RPMI8226 (cell line): ENCODE results near the gene LRGUK.

Source experiments
- DNase-seq: peaks from one replicate; pipeline ENCODE4 v3.0.0-alpha.2; 2015

LRGUK gene

DNA sequence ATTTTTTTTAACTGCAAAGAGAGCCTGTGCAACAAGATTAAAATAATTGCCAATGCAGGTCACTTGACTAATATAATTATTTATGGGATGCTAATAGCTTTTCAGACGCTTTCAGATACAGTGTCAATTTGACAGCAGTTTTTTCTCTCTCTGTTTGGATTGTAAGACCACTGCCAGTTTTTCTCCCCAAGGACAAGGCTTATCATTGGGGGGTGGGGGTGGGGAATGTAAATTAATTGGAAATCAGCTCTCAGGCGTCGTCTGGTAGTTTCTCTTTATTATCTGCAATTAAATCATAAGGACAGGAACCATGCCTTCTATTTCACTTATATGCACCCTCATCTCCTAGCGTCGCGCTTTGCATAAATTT, 559 bp upstream of the LRGUK start:
- no peak for DNase-seq

DNA sequence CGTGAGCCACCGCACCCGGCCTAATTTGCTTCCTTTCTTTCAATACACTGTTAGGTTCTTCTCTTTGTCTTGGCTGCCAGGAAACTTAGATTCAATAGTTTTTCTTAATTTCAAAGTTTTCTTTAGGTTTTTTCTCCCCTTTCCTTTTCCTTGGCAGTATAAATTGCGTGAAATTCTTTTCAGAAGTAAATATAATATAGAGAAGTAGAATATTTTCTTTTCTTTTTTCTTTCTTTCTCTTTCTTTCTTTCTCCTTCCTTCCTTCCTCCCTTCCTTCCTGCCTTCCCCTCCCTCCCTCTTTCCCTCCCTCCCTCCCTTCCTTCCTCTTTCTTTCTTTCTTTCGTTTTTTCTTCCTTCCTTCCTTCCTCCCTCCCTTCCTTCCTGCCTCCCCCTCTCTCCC, 1.7 kb downstream of the LRGUK start:
- no peak for DNase-seq

DNA sequence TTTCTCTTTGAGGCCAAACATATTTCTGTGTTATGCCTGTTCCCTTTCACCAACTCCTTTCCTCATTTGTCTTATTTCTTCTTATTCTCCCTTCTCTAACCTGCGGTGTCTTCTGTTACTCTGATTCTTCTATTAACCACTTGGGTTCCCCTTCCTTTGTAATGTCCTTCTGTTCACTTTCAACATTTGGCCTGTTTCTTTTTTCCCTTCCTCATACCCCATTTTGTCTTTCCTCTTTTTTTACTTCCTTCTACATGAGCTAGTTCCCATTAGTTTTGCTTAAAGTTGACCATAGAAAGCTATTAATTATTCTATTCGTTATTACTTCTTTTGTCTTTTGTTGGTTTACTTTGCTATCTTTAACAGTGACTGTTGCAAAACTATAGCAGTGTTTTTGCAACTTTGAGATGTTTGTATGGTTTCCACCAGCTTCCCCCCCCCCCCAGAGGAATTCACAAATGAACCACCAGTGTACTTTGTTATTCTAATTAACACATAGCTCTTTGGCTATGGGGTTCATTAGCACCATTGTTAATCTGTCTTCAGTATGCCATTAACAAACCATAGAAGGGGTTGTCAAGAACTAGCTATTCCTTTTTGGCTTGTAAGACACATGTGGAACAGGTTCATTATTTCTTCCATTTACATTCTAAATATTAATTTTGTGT, 2.9 kb downstream of the LRGUK start:
- no peak for DNase-seq

DNA sequence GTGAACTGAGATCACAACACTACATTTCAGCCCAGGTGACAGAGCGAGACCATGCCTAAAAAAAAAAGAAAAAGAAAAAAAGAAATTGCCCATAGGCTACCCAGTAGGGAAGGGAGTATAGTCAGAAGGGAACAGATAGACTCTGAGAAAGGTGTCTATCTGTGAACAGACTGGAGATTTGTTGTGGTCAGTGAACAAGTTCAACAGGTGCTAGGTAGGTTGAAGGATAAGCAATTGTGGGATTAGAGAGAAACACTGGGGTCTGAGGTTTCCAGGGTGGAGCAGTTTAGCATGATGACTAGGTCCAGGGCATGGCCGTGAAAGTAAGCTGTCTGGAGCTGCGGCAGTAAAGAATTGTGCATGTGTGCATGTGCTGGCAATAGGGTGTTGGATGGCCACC, 6.9 kb downstream of the LRGUK start:
- no peak for DNase-seq

DNA sequence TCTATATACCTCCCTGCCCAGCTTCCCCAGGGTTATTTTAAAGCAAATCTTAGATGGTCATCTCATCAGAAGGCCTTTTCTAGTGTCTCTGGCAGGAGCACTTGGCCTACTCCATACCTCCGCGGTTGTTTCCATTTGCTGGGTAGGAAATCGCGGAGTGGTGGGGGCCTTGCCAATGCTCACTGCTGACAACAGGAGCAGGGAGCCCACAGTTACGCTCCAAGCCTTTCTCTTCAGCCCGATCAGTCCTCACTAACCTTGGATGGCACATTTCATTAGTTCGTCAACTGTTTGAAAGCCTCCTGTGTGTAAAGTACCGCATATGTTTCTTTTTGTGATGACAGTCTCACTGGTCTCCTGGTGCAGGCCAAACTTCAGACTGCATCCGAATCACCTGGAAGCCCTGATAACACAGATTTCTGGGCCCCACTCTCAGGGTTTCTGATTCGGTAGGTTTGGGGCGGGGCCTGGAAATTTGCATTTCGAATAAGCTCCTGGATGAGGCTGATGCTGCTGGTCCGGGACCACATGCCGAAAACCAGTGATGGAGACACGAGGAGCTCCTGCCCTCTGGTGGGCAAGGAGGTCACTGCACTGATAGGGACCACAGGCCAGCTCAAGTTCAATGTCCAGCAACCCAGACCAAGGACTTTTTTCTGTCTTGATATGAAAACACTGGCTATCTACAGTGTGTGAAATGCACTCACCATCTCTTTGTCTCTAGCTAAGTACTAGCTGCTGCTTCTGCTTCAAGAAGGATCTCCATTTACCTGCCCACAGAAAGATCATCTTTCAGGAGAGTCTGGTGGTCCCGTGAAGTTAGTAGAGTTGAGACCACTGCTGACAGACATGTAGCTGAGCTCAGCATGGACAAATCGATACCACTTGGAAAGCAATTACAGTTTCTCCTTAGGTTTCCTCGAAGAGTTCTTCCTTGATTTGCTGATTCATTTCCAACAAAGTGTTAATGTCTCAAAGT, 14.0 kb downstream of the LRGUK start:
- peak; percentile 71 for DNase-seq

DNA sequence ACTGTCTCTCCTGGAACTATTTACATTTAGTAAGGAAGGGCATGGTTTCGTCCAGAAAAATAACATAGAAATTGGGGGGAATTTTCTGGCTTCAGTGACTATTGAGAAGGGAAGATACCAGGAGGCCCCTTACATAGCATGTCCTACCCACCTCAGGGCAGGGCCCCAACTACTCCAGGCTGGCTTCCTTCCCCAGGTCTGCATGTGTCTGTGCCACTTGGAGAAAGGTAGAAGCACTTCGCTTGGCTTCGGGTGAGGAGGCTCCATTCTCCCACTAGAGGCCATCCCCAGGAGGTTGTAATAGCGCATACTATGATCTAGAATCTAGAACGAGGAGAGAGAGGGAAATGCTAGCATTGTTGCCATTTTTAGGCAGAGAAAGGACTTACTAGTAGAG, 14.7 kb downstream of the LRGUK start:
- DNase-seq = no peak

DNA sequence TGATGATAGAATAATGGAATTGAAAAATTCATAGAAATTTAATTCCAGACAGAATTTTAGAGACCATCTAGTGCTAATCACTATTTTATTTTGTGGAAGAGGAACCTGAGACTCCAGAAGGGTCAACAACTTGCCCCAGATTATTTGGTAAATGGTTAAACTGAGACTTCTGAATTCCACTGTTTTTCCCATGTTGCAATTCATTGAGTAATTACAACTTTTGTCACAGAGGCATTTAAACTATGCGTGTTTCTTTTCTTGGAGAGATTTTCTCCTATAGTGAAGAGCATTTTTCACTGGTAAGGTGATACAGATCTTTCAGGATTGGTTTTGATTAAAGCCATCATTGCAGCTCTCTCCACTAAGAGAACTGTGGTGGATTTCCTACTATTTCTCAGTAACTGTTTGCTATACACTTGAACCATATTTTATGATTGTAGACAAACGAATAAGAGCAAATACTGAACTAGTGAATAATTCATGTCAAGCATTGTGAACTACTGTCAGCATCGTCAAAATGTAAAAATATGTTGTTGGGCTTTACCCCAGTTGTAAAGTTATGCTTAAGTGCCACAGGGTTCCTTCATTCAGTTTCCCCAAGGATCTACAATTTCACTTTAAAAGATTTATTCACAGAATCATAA, 26.5 kb downstream of the LRGUK start:
- DNase-seq = no peak

DNA sequence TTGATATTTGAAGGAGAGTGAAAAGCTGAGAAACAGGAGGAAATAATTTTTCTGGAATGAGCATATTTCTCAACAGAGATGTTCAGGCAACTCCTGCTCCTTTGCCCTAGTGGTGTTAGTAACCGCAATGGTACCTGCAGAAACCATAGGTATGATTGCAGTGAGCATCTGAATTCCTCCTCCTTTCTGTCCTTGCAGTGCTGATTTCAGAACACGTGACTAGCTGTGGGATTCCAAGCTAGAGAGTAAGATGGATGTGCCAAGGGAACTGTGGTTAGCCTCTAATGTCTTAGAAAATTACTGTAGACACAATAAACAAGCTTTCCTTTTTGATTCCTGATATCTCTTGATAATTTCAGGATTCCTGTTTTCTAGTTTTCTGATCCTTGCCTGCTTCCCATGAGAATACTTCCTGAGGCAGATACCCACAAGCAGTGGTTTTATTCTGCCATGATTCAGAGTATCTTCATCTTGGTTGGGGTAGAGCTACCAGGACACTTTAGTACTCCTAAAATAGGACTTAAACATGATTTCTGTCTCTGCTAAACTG, 27.5 kb downstream of the LRGUK start:
- no peak for DNase-seq

DNA sequence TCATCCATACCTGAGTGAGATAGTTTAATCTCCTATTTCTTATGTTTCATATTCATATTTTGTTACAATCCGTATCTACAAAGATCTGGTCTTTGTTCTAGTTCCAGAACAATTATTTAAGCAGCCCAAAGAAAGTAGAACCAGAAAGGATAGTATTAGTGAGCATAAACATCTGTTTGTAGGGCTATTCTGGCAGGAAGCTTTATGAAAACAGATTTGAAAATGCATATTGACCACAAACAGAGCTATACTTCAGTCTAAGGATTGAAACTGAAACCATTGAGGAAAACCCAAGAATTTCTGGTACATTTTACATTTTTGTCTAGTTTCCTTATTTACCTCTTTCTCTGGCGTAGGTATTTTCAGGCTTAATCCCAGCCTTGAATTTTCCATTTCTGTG, 28.1 kb downstream of the LRGUK start:
- DNase-seq = peak; percentile 24

DNA sequence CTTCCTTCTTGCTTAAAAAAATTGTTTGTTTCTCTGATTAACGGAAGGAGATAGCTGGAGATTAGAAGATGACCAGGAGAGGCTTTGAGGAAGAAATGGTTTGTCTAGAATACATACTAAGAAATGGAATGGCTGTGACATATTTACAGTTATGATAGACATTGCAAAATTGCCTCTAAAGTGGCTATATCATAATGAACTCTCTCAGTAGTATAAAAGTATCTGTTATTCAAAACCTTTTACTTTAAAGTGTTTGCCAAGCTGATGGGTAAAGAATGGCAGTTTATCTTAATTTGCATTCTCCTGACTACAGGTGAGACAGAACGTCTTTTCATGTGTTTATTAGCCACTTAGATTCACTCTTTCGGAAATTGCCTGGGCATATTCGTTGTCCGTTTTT, 28.7 kb downstream of the LRGUK start:
- no peak for DNase-seq

DNA sequence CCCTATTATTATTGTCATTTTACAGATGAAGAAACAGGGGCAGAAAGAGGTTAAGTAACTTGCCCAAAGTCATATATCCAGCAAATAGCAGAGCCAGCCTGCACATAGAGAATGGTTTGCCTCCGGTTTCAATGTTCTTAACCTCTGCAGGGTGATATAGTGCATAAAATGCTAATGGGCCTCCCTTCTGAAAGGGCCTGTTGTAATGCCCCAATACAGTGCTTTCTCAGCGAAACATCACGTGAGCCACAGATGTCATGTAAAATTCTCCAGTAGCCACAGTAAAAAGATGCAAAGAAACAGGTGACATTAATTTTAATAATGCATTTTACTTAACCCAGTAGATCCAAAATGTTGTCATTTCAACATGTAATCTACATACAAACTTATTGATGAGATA, 38.1 kb downstream of the LRGUK start:
- DNase-seq = no peak

DNA sequence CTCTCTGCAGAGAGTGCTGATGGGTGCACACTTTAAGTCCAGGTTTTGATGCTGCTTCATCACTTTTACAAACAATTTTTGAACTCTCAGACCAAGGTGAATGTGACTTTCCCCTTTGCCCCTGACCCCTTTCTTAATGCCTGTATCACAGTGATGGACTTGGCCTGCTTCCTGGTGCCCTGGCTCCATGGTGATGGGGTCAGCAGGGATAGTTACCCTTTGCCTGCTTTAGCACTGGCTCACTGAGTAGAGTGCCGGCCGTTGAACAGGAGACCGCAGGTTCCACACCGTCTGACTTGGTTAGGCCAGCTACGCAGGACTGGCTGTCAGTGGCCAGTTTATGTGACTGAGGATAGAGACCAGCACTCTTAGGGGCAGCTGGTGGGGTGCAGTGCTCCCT, 40.1 kb downstream of the LRGUK start:
- DNase-seq = no peak

DNA sequence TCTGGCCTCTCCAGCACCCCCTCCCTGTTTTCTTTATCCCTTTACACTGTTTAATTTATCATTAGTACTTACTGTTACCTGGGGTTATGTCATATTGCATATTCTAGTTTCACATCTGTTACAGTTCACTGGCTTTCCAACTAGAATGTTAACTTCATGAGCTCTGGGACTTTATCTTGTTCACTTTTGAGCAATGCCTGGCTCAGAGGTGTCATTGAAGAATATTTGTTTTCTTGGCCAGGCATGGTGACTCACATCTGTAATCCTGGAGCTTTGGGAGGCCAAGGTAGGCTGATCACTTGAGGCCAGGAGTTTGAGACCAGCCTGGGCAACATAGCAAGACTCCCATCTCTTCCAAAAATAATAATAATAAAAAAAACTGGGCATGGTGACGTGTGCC, 40.7 kb downstream of the LRGUK start:
- no peak for DNase-seq

DNA sequence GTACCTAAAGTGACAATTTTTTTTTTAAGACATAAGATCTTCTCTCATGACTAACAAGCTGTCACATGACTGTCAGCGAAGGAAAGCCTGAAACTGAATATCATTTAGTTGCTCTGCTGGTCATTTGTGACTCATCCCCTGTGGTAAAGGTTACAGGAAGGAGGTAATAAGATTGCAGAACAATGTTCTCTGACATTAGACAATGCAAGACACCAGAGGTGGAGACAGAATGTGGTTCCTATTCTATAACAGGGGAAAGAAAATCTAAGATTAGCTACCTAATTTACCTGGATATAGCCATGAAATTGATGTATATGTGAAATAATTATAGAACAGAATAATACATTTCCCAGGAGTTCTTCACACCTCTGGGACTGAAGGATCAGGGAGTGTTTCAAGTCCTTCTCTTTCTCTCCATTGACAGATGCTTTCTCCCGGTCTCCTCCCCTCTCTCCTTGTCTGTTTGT, 47.7 kb downstream of the LRGUK start:
- peak; percentile 32 for DNase-seq

DNA sequence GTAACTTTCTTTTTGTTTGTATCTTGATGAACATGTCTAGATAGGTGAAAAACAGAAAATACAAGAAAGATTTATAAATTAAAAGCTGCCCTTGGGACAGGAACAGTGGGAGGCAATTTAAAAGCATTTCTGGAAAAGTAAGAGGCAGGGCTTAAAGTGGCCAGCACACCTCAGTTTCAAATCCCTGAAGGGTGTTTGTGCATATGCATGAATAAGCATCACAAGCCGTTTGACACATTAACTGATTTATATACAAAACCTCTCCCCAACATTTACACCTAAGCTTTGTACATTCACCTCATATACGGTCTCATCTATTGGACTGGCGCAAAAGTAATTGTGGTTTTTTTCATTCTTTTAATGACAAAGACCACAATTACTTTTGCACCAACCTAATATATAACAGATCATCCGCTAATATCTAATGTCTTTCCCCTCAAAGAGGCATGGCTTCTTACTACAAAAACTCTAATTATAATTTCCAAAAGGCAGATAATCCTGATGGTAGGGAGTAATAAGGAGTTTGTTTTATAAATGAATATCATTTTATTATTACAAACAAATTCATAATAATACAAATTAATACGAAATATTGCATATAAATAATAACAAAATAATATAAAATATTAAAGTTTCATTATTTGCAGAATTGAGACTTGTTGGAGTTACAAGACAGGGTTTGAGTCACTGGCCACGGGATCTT, 48.3 kb downstream of the LRGUK start:
- DNase-seq = no peak

DNA sequence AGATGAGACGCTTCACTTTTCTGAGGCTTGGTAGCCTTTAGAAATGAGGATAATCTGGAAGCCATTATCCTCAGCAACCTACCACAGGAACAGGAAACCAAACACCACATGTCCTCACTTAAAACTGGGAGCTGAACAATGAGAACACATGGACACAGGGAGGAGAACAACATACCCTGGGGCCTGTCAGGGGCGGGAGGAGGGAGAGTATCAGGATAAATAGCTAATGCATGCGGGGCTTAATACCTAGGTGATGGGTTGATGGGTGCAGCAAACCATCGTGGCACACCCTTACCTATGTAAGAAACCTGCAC, 48.9 kb downstream of the LRGUK start:
- DNase-seq = no peak

DNA sequence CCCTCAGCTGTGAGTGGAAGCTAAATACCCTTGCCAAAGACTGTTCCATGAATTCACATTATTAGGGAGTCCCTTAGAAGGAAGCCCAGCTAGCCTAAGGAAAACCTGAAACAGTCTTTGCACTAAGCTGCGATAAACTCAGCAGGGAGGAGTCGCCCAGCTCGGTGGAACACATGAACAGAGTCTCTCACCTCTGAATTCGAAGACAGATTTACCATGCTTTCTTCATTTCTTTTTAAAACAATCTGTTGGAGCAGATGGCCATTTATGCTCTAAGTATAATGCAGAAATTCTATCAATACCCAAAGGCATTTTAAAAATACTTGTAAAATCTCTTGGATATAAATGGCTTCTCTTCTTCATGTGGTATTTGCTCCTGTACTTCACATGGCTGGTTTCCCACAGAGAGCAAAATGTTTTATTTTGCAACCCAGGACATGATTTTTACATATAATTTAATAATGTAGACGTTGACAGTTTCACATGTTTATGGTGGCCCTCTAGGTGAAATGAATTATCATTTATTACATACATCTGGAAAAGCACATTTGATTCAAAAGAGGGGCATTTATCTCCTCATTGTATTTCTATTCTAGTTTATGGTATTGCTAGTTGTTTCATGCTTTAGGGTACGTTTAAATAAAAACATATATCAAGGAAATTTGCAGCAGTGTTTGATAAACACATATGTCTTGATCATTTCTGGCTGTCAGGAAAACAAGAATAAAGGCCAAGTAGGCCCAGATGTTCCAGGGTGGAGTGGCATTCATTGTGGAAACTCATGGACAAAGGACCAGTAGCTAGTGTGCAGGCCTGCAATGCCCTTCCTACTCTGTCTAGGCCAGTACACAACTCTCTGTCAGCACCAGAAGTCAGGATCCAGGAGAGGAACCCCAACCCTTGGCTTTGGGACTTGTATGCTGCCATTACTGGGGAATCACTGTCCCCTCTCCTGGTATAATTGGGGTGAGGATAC, 52.2 kb downstream of the LRGUK start:
- no peak for DNase-seq

DNA sequence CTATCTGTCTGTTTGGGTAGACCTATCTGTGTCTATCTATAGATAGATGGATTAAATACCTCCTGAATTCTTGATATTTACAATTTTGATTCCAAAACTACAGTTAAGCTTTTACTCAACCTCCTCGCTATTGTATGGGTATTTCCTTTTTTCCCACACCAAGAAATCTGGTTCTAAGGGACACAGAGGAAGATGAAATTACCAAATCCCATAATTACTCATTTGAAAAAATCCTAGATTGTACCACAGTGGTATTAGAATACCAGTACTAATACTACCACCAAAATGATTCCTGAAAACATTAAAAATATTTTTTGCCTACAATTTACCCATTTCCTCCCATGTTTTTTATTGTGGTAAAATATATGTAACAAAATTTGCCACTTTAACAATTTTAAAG, 53.2 kb downstream of the LRGUK start:
- no peak for DNase-seq

DNA sequence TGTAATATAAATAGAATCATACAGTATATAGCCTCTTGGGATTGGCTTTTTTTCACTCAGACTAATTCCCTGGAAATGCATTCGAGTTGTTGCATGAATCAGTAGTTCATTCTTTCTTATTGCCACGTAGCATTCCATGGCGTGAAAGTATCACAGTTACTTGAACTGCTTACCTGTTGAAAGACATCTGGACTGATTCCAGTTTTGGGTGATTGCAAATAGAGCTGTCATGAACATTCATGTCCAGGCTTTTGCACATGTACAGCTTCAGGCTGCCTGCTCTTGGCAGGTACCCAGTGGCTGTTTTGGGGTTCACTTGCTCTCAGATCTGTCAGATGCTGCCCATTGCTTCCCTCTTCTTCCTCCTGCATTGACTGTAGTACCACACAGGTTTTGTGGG, 54.9 kb downstream of the LRGUK start:
- DNase-seq = no peak

DNA sequence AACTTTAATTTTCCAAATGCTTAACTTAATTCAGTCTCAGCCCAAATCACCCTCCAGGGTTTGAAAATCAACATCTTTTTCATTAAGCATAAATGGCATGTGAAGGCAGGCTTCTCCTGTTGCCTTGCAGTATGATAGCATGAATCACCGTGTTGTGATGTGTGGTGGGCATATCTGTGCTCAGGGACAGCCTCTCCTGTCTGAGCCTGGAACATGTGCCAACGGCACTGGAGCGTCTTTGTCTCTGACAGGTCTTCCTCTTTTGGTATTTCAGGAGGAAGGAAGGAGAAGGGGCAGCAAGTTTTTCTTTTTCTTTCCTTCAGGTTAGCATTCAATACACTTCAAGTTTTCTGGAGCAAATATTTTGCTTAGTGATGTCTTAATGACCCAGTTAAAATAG, 57.6 kb downstream of the LRGUK start:
- DNase-seq = no peak

DNA sequence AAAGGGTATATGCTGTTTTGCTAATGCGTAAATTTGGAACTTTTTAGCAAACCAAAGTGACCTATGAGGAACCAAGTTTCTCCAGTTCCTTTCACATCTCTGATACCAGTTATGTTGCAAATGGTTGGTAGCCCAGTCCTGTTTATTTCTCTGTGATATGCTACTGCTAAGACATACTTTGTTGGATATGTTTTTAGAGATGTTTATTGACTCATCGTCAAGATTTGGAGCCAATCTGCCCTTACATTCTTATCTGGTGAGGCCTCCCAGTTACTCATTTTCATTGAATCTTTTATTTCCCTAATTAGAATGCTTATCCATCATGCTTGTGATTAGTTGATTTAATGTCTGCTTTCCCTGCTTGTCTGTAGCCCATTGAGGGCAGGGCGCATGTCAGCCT, 58.9 kb downstream of the LRGUK start:
- no peak for DNase-seq

DNA sequence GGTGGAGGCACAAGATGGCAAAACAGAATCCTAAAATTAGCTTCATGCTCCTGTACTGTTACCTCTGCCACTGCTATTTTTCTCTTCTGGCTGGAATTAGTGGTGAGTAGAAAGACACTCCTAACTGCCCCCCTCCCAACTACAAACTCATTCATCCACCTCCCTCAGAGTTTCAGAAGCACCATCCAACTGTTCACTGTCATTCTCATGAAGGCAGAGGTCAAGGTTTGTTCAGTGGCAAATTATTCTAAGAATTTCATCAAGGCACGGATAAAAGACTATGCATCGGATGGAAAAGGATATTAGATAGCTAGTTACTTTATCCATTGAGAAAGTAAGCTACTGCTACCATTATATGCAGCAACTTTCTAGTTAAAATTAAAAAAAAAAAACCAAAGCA, 59.7 kb downstream of the LRGUK start:
- no peak for DNase-seq
